Superior temporal gyrus (tissue), 1 donor: ENCODE data around the gene MYEOV.

Experiments used
- DNase-seq: peaks from one replicate; pipeline ENCODE4 v3.0.0-alpha.2; 2016; ENCODE audit errors: extremely low spot score

MYEOV gene

DNA sequence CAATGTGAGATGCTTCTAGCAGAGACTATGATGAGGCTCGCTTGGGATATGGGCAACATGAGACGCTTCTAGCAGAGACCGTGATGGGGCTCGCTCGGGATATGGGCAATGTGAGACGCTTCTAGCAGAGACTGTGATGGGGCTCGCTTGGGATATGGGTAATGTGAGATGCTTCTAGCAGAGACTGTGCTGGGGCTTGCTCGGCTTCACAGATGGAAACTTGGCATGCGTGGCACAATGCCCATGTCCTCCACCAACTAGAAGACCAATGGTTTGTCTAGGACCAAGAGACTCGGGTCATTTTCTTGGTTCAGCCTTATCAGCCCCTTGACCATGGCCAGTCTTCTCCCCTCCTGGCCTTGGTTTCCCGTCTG is 7.1 kb downstream of the MYEOV start:
- no peak for DNase-seq

DNA sequence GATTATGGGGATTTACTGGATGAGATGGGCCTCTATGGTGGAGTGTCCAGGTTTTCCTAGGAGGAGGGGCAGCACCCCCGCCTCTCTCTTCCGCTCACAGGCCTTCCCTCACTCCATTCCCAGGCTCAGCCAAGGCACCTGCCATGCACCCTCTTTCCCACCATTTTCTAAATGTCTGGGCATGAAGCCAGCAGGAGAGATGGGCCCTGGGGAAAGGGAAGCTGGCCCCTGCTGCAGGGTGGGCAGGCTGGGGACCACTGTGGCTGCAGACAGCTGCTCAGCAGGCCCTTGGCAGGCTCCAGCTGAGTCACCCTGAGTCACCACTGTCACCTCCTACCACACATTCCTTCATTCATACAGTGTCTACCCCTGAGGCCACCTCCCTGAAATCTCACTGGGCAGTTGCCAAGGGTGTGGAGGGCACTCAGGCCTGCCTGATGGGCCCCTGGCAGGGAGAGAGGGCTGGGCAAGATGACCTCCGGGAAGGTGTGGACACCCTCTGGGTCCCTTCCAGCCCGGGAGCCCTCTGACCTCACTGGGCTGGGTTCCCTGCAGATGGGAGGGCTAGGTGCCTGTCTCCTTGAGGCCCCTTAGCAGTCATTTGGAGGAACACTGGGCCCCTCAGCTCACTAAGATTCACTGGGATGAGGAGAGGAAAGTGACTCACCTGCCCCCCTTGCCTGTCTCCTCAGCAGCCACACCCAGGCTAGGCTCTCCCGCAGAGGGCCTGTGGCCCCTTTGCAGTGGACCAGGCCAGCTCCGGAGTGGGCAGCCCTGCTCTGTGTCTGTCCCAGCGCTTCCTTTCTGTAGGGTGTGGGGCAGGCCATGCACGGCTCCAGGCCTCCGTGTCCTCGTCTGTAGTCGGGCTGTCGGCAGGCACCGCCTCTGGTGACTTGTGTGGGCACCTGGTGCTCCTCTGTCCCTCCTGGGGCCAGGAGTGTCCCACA is 7.8 kb downstream of the MYEOV start:
- DNase-seq, result no peak

DNA sequence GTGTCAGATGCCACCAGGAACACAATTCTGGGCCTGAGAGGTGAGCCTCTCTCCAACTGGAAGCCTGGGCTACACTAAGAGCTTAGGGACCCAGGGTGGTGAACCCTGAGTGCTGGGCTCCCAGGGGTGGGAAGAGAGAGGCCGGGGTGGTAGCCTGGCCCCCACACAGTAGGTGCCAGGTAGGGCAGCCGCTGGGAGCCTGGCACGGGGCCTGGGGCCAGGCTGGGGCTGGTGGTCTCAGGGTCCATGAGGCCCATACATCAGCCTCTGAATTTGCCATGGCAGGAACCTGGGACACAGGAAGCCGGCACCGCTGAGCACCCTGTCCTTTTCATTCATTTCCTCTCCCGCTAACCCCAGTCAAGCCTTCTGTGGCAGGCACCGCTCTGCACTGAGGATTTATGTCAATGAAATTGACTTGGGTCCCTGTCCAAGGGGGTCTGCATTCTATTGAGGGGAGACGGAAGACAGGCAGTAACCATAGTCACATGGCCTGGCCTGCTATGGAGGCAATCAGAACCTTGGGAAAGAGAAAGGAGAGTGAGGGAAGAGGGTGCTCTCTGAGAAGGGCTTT is 8.6 kb downstream of the MYEOV start:
- no peak for DNase-seq

DNA sequence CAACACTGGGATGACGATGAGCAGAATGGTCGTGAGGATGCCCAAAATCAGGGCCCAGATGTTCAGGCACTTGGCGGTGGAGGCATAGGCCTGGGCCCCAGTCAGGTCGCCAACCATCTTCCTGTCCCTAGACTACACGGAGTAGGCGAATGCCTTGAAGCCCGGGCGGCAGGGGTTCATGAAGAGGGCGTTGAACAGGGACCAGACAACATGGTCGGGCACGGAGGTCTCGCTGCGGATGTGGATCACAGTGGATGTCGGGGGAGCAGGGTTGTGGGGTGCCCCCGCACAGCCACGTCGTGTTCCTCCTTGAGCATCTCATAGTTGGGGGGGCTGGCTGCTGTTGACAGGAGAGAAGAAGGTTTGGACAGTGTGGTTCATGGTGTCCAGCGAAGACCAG is 9.5 kb downstream of the MYEOV start:
- no peak for DNase-seq

DNA sequence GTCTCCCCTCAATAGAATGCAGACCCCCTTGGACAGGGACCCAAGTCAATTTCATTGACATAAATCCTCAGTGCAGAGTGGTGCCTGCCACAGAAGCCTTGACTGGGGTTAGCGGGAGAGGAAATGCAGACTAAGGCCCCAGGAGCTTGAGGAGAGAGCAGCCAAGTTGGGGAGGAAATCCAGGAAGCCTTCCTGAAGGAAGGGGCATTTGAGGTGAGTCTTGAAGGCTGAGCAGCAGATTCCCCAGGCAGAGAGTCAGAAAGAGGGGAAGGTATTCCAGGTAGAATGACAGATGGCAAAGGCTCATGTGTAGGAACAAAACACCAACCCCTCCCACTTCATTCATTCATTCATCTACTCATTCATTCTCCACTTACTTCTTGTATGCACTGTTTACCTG is 10.3 kb downstream of the MYEOV start:
- no peak for DNase-seq

DNA sequence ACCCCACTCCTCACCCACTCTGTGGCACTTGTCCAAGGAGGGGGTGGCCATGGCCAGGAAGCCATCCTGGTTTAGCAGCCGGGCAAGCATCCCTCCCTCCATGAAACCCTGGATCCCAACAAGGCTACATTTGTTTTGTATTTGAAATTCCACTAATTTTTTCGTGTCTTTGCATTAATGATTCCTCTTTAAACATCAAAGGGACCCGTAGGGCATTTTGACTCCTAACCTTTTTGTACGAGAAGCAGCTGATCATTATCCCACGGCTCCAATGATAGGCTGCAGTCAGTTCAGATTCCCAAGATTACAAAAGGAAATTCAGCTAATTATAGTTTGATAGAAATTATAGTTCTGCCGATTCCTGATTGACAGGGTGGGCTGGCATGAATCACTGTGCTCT is 10.7 kb downstream of the MYEOV start:
- no peak for DNase-seq

DNA sequence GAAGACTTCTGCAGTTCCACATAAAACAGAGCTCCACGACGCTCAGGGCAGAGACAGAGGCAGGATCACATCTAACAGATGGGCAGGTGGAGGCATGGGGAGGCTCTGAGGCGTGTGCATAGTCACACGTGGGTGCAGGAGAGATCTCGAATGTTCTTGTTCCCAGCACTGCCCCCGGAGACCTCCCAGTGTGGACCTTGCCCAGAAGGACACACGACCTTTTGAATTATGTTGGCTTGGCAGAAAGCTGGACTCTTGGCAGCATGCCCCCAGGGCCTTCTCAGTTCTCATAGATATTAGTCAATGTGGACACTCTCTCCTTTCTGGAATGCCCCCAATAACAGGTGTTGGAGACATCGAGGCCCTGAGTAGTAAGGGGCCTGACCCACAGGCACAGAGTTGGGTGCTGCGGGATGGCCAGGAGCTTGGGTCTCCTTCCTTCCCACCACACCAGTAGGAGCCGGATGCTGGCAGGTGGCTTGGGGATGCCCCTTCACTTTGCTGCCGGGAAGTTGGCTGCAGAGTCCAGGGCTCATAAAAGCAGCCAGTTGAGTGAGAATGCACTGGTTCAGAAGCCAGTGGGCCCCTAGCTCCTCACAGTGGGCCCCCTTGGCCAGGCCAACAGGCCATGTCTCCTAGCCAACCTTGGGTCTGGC is 12.1 kb downstream of the MYEOV start:
- no peak for DNase-seq

DNA sequence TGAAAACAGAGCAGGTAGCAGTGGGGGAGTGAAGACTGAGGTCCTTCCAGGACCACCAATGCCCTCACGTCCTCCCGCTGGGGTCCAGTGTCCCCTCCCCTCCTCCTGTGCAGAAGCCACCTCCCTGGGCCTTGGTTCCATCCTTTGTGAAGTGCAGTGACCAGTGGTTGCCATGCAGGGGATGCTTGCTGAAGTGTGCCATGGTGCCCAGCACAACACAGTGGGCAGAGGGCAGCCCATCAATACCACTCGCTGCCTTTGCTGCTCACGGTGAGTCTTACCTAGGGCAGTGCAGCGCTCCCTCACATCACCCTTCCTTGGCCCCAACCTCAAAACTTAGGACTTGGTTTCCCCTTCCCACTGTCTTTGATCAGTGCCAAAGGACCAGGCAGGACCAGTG is 12.9 kb downstream of the MYEOV start:
- DNase-seq, result no peak

DNA sequence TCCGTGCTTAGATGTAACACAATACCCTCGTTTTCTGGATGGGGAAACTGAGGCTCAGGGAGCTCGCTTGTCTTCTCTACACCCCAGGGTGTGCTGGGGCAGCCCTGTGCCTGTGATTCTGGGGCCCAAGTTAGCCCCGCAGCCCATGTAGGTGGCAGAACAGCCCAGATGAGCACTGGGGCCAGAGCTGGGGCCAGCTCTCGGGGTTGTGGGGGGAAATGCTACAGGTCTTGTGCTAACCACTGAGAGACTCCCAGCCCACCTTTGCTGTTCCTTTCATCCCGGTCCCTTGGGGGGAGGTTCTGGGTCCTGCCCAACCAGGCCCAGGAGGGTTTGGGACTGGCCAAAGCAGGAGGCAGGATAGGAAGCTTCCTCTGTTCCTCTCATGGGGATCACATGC is 13.5 kb downstream of the MYEOV start:
- no peak for DNase-seq

DNA sequence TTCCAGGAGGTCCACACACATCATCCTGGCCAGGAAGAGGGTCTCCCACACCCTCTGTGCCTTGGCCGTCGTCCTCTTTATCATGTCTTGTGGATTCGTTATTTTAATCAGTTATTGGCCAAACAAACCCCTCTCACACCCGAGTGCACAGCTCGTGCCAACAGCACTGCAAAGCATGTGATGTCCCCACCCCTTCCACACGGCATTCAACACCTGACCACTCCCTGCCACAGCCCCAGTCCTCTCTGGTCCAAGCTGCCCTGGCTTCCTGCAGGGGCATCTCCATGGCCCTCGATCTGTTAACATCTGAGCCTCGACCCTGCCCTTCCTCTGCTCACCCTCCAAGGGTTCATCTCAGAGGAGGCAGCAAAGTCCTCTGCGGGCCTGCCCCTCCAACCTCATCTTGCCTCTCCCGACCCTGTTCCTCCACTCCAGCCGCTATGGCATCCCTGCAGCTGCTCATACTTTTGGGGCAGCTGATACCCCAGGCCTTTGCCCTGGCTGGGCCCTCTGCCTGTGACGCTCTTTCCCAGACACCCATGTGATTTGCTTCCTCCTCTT is 14.0 kb downstream of the MYEOV start:
- no peak for DNase-seq

DNA sequence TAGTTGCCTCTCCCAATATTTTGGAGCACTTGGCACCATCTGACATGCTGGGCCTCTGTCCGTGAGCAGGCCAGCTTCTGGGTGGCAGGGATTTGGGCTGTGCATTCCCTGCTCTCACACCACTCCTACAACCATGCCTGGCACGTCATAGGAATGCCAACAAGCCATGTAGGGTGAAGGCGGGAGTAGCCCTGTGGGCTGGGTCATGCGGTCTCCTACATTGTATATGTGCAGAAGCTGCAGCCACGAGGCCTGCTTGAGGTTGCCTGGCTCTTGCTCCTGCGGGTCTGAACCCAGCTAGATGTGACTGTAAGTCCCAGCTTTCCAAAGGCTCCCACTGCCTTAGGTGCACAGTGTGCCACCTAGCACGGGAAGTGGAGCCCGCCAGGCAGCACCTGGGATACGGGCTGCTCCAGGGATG is 14.5 kb downstream of the MYEOV start:
- no peak for DNase-seq

DNA sequence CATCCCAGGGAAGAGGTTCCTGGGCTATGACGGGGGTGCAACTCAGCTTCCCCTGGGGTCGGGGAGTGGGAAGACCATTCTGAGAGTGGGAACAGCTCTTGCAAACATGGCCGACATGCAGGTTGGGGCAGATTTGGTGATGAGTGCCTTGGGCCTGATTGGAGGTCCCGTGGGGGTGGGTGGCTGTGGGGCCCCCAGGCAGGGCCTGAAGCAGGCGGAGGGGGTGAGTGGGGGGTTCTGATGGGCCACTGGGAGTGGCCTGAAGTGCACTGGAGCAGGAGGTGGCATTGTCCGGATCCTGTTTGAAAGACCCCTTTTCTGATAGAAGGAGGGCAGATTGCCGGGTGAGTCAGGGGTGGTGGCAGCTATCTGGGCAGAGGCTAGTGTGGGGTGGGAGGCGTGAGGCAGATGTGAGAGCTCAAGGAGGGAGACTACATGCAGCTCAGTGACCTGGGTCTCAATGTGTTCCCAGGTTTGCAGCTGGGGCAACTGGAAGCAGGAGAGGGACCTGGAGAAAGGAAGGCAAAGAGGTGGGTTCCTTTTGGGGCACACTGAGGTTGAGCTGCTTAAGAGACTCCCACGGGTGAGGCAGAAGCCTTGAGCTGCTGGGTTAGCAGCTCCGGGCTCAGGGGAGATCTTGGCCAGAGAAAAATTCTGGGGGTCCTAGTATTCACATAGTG is 15.1 kb downstream of the MYEOV start:
- no peak for DNase-seq

DNA sequence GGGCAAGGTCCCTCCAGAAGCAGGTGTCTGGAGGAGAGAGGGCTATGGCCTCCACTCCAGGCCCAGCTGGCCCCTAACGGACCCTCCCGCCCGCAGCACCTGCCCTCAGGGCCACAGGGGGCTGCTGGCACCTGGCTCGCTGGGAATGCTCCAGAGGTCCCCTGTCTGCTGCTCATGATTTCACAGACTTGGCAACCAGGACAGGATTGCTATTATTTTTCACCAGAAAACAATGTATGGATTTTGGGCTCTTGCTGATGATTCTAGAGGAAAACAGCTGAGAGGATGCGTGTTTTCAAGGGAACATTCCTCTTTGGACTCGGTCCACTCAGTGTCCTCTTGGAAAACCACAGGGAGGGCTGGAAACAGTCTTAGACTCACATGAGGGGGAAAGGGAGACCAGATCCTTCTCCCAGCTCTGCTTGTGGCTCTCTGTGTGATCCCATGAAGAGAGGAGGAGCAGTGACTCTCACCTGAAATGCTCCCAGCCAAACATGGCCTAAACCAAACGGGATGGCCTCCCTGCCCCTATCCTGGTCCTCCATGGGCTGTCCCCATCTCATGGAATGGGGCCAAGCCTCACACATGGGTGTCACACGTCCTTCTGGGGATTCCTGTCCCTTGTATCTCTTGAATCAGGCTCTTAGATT is 15.8 kb downstream of the MYEOV start:
- no peak for DNase-seq

DNA sequence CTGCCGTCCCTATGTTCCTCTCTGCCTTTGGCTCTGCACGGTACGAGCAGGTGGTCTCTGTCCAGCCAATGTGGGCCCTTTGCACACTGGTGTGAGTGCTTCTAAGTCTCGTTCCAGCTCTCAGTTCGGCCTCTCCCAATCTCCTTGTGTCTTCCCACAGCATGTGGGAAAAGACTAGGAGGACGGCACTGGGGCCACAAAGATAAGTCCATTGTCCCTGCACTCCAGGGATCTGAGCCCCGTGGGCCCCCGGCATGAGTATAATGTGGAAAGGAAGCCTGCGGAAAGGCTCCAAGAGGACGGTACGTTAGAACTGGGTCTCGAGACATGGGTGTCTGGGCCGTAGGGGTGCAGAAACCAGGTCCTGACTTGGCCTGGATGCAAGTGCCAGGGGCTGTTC is 16.4 kb downstream of the MYEOV start:
- no peak for DNase-seq

DNA sequence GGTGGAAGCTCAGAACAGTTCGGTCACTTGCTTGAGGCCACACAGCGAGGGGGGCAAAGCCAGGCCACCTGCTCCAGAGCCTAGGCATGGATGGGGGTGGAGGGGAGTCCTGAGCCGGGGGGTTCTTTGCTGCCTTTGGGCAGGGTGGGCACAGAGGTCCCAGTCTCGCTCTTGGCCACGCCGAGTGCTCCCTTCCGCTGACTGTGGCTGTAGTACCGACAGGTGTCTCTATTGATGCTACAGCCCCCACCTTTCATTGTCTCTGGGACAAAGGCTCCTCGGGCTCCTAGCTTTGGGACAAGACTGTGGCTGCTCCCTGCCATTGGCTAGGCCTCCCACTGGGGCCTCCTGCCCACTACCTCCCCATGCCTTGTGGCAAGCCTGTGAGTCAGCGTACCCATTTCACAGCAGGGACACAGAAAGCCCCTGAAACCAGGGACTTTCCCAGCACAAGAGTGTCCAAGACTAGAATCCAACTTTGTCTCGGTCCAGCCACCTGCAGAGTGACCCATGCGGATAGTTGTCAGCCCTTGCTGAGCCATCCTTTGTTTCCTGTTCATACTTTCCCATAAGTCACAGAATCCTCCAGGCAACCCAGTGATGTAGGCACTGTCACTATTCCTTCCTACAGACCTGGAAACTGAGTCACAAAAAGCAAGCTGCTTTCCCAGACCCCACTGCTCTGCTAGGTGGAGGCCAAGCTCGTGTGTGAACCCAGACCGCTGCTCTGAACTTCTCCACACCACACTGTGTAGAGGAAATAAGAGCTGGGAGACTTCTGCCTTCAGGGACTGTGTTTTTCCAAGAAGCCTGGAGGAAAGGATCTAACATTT is 17.2 kb downstream of the MYEOV start:
- DNase-seq, result no peak

DNA sequence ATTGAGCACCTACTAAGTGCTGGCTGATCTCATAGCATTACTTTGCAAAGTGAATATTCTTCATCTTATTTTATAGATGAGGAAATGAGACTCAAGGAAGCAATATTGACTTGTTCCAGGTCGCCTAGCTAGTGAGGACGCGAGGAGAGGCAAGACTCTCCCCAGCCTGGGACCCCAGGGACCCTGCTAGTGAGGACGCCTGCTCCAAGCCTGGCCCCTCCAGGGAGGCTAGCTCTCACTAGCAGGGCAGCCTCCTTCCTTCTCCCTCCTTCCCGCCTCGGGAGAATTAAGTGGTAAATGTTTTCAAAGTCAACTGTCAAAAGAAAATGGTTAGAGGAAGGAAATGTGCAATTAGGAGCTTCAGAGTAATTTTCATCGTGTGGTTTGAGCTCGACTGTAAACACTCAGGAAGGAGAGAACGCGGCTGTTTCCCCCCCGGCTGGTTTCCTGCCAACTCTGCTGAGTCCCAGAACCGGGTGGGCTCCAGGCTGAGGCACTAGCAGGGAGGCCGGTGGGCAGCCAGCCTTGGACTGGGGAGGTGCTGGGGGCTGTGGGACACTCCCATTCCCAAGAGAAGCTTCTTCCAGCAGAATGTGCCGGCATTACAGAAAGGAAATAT is 17.9 kb downstream of the MYEOV start:
- DNase-seq, result no peak

DNA sequence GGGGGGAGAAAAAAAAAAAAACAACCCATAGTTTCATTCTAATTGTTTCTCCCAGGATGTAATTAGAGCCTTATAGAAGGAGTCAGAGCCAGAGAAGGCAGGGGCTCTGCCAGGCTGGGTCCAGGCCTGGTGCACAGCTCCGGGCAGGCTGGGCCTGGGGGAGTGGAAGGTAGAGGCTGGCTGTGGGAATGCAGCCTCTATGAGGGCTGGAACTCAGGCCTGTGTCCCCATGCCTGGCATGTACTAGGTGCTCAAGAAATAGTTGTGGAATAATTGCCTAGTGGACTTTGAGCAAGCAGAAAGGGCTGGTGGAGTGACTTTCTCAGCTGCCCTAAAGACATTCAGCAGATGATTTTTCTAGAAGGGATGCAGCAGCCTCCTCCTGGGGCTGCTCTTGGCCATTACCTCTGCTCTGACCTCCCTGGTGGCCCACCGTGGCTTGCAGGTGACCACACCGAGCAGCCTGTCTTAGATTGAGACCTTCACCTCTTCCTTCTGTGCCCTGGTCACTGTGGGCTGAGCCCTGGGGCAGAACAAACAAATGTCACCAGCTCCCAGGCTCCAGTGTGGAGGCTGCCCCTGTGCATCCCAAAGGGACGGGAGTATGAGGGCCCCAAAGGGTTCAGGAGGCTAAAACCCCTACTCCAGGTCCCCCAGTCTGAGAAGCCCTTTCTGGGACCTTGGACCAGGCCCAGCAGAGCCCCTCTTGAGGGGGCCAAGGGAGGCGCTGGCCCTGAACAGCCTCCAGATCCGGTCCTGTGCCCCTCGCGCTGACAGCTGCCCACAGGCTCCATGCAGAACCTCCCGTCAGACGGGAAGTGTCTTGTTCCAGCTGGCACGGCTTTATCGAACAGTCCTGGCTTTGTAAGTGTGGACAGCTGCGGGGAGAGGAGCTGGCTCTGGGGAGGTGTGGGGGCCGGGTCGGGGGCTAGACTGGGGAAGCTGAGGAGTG is 18.8 kb downstream of the MYEOV start:
- no peak for DNase-seq

DNA sequence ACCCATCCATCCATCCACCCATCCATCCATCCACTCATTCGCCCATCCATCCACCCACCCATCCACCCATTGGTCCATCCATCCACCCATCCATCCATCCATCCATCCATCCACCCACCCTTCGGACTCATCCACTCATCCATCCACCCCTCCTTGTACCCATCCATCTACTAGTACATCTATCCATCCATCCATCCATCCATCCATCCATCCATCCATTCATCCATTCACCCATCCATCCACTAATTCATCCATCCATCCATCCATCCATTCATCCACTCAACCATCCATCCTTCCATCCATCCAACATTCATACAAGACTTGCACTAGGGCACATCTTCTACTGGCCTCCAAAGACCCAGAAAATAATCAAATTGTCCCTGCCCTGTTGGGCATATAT is 20.0 kb downstream of the MYEOV start:
- DNase-seq, result no peak

DNA sequence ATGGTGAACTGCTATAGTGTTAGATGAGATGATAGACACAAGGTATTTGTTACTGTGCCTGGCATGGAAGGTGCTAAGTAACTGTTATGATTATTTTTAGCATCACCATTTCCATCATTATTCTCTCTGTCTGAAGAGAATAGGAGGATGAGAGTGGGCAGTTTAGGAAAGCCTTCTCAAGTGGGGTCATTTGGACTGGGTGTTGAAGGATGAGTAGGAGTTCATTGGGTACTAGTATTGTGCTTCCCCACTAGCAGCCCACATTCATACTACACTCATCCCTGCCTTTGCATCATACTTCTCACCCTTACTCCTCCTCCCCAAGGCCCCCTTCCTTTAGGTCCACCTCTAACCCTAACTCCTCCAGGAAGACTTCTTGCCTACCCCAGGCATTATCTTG is 20.6 kb downstream of the MYEOV start:
- no peak for DNase-seq
